ENCODE measurements around the gene NXNL1.
"Not testable (repeated sequence)": the region's sequence is repeated elsewhere in the genome, so short reads cannot be mapped to it uniquely, and the experiment has no call there.

The NXNL1 gene, protein sequence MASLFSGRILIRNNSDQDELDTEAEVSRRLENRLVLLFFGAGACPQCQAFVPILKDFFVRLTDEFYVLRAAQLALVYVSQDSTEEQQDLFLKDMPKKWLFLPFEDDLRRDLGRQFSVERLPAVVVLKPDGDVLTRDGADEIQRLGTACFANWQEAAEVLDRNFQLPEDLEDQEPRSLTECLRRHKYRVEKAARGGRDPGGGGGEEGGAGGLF

GRCh38 chr19:17460372-17461230 lies at the start of gene NXNL1:
NXNL1 (minus strand) TSS chr19:17460926; CDS start chr19:17460869, 57 bp downstream.
- no peak for DNase-seq

- not testable (repeated sequence) for DNase-seq
These were observed 47.8 kb upstream of the NXNL1 start for GRCh38 chr19:17508558-17508933.

GRCh38 chr19:17506745-17507144 lies 46.0 kb upstream of the NXNL1 start:
- DNase-seq: no peak

DNA sequence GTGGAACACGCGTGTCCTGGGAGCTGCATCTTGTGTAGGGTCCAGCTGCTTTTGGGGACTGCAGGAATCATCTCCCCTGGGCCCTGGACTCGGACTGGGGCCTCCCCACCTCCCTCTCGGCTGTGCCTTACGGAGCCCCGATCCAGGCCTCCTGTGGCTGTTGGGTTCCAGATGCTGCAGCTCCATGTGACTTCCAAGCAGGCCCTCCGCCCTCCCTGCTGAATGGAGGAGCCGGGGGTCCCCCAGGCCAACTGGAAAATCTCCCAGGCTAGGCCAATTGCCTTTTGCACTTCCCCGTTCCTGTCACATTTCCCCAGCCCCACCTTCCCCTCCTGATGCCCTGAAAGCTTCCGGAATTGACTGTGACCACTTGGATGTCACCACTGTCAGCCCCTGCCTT lies 44.5 kb upstream of the NXNL1 start:
- no peak for DNase-seq

DNA sequence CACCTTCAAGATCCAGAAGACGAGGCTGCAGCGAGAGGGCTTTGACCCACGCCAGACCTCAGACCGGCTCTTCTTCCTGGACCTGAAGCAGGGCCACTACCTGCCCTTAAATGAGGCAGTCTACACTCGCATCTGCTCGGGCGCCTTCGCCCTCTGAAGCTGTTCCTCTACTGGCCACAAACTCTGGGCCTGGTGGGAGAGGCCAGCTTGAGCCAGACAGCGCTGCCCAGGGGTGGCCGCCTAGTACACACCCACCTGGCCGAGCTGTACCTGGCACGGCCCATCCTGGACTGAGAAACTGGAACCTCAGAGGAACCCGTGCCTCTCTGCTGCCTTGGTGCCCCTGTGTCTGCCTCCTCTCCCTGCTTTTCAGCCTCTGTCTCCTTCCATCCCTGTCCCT lies 43.7 kb upstream of the NXNL1 start:
- DNase-seq: no peak

GRCh38 chr19:17504030-17504429 lies 43.3 kb upstream of the NXNL1 start:
- DNase-seq: no peak

- no peak for DNase-seq
These were observed 42.5 kb upstream of the NXNL1 start for GRCh38 chr19:17503240-17503639.

DNA sequence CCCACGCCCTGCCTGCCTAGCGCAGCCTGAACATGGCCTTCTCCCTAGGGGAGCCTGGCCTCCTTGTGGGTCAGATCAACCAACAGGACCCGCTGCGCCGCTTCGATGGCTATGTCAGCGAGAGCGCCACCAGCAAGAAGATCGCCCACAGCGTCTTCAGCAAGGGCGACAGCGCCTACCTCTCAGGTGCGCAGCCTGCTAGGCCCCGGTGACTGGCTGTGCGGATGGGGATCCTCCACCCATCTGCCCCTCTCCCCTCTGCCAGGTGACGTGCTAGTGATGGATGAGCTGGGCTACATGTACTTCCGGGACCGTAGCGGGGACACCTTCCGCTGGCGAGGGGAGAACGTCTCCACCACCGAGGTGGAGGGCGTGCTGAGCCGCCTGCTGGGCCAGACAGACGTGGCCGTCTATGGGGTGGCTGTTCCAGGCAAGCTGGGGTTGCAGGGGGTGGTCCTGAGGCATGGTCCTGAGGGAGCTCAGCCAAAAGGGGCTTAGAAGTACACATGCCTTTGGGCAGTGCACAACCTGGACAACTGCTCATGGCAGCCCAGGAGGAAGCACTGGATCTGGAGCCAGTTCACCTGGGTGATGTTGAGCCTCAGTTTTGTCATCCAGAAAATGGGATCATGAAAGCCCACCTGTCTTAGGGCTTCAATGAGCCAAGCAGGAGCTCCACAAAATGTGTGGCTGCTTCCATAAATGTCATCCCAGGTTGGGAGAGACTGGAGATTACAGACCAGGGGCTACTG lies 39.9 kb upstream of the NXNL1 start:
- no peak for DNase-seq

- peak; percentile 29 for DNase-seq
These were observed 39.1 kb upstream of the NXNL1 start for GRCh38 chr19:17499648-17500446.

DNA sequence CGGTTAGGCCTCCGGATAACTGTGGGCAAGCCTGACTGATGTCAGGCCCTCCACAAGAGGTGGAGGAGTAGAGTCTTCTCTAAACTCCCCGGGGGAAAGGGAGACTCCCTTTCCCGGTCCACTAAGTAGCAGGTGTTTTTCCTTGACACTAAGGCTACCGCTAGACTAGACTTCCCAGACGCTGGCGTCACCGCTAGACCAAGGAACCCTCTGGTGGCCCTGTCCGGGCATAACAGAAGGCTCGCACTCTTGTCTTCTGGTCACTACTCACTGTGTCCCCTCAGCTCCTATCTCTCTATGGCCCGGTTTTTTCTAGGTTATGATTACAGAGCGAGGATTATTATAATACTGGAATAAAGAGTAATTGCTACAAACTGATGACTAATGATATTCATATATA lies 38.3 kb upstream of the NXNL1 start:
- DNase-seq: peak; percentile 66

GRCh38 chr19:17497149-17497798 lies 36.5 kb upstream of the NXNL1 start:
- DNase-seq: no peak

GRCh38 chr19:17496337-17496997 lies 35.7 kb upstream of the NXNL1 start:
- DNase-seq: peak; percentile 35

GRCh38 chr19:17495639-17496296 lies 35.0 kb upstream of the NXNL1 start:
- DNase-seq: no peak

DNA sequence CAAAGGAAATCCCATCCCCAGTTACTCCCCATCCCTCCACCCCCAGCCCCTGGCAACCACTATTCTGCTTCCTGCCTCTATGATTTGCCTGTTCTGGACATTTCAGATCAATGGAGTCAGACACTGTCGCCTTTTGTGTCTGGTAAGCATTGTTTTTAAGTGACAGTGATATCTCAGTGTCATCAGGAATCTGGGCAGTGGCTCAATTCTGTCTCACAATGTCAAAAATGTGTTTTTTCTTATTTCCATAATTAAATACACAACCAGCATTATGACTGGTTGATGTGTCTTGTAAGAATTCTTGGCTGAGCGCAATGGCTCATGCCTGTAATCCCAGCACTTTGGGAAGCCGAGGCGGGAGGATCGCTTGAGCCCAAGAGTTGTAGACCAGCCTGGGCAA lies 30.6 kb upstream of the NXNL1 start:
- DNase-seq: no peak

DNA sequence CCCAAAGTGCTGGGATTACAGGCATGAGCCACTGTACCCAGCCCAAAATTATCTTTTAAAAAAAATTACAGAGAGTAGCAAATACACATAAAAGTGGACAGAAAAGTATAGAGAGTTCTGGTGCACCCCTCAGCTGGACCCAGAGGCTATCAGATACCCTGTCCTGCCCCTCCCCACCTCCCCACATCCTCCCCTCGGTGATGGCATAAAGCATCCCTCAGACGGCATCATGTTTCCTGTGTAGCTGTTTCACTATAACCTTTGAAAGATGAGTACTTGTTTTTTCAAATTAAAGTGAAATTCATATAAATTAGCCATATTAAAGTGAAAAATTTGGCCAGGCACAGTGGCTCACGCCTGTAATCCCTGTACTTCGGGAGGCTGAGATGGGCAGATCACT lies 29.7 kb upstream of the NXNL1 start:
- DNase-seq: no peak

DNA sequence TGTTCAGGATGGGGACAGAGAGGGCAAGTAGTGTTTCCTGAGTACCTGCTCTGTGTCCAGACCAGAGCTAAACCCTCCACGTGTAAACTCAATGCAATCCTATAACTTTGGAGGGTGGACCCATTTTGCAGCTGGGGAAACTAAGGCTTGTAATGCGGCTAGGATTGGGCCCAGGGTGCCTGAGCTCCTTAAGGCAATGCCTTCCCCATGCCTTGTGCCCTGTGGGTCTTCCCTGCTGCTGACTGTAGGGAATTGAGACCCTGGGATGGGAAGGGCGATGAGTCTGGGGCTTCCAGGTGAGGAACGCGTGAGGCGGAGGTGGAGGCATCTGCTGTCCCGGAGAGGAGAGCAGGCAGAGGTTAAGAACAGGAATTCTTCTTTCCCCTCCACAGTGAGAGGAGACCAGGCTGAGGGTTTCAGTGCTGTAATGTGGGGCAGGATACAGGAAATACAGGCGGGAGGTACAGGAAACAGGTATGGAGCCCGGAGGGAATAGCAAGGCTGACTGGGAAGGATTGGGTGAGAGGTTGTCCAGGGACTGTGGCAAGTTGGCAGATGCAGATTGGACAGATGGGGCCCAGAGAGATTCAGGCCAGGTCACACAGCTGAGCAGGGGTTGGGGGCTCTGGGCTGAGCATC lies 28.8 kb upstream of the NXNL1 start:
- no peak for DNase-seq

GRCh38 chr19:17488593-17489391 lies 28.1 kb upstream of the NXNL1 start:
- DNase-seq: no peak

- no peak for DNase-seq
These were observed 26.8 kb upstream of the NXNL1 start for GRCh38 chr19:17487284-17488121.
